NCI-H345 treated with DMSO at 0.1 percent for 48 hours (cell line): ENCODE data around the gene TVP23C.
"Not testable (repeated sequence)": the region's sequence is repeated elsewhere in the genome, so short reads cannot be mapped to it uniquely, and the experiment has no call there.

Experiments
- DNase-seq: peaks from one replicate; lab custom pipeline; 2025; ENCODE audit not compliant: unreplicated experiment; lab: John Stamatoyannopoulos, UW

The TVP23C gene

DNA sequence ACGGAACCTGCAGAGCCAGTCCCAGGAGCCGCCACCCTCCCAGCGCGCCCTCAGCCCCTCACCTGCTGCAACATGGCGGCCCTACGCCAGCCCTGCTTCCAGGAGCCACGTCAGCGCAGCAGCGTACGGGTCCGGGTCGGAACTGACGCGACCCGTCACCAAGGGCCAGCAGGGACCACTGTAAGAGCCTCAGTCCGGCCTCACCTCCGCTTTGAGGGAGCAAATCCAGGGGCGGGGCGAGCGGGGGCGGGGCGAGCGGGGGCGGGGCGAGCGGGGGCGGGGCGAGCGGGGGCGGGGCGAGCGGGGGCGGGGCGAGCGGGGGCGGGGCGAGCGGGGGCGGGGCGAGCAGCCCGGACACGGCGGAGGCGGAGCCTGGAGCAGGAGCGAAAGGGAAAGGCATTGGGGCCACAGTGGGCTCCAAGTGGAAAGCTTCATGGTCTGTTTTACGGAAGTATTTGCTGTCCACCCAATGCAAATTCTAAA, at the start of gene TVP23C:
TVP23C (minus strand) TSS at position 109 of the 483 bp plus-strand sequence; CDS start at position 74, 35 bp downstream.
- DNase-seq: peak; percentile 5

DNA sequence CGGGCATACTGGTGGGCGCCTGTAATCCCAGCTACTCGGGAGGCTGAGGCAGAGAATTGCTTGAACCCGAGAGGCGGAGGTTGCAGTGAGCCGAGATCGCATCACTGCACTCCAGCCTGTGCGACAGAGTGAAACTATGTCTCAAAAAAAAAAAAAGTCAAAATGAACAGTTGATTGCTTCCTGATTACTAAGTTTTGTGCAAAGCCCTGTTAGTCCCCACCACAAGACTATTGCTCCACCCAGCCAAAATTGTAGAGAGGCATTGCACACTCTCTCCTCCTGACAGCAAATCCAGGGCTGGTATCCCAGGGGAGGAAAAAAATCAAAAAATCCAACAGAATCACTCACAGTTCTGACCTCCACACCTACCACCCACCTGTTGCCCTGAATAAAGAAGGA, 29.7 kb upstream of the TVP23C start:
- not testable (repeated sequence) for DNase-seq

DNA sequence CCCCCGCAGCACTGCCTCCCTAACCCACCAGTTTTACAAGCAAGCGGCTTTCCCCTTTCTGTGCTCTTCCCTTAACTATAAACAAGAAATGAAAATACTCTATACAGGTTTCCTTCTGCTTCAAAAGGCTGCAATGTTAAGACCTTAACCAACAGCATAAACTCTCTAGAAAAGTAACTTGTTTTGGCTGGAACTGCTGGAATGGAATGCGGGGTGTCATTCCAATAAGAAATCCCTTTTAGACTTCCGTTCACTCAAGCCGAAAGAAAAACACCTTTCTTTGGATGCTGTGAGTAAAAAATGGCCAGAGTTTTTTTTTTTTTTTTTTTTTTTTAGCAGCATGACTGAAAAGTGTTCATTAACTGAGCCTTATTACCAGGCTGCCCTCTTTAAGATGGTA, 28.7 kb upstream of the TVP23C start:
- DNase-seq: not testable (repeated sequence)

DNA sequence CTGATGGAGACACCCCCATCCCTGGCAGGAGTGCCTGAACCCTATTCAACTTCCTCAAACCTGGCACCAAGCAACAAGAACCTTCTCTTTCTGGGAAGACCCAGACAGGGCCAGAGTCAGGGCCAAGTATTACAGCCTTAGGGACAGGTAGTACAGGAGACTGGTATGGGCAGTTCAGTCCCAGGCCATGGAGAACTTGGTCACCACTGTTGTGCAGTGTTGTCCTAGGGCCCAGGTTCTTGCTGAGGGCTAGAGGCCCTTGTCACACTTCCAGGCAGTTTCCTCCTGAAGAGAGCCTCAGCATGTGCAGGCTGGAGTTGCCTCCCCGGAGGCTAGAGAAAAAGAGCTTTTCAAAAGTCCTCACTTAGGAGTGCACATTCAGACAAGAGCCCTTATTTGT, 27.6 kb upstream of the TVP23C start:
- DNase-seq: not testable (repeated sequence)

DNA sequence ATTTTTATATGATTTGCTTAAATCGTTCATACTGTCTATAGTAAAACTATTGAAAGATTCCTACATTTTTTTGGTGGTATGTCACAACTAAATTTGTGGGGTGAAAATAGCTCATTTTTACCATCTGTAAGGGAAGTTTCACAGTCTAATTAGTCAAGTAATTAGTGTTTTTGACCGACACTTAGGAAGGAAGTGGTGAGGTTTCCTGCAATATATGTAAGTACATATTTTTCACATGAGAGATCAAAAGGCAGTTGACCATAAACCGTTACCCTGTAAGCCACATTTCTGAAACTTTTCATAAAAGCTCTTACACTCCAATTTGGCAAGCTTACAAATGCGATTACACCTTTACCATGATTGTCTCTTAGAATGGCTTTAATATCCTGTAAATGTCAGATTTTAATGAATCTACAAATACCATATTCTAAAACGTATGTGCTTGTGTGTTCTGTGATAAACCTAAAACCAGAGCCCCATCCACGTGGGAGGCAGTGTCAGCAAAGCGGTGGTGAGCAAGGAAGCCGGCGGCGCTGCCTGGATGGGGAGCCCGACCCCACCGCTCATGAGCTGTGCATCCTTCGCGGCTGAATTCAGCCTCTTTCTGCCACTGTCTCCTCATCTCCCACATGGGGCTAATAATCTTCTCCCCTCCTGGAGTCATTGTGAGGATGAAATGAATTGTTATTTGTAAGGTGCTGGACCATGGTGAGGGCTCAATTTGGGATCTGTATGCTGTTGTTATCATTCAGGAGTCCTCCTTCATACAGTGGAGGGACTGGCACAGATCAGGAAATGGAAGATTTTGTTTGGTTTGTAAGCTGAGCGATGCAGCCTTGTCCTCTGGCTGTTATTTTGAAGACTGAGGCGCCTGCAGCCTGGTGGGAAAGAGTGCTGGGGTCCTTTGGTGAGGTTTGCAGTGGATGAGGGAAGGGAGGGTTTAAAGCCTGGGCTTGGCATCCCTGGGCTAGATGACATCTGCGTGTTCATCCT, 26.6 kb upstream of the TVP23C start:
- not testable (repeated sequence) for DNase-seq

DNA sequence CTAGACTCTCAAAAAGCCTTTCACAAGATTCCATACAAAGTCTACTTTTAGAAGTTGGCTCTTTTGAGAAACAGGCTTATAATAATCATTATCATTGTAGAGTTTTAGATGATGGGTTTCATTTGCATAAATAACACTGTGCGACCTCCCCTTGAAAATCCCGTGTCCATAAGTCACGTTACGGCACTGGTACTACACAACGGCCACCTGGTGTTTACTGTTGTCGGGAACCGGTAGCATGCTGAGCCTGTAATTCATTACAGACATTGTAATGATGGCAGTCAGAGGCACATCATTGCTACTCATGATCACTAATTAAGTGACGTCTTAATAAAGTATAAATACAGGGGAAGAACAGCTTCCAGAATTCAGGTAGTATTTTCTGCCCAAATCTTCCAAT, 24.7 kb upstream of the TVP23C start:
- DNase-seq: peak; percentile 6

DNA sequence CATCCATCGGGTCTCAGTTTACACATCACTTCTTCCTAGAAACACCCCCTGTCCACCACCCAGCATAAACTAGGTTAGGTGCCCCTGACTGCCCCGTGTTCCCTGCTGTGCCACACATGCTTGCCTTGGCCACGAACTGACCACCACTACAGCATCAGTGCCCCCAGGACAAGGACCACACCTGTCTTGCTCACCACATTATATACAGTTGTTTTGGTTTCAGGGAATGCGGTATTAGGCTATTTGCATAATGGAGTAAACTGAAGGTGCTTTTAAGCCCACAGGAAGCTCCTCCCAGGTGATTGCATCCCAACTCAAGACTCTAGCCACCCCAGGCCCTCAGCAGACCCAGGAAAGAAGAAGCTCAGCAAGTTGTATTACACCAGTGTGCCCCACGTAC, 20.0 kb upstream of the TVP23C start:
- DNase-seq: not testable (repeated sequence)

DNA sequence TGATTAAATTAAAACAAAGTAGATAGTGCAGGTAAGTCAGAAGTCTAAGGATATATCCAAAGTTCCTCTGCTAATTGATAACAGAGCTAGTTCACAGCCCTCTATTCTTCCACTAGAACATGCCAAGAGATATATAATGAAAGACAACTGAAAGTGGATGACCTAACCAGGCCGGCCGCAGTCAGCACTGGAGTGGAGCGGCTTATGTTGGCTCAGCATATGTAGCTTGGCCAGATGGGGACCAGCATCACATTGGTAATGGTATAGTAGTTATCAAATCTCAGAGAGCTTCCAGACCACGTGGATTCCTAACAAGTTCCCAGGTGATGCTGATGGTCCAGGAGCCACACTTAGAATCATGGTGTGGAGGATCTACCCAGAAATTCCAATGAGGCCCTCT, 18.2 kb upstream of the TVP23C start:
- not testable (repeated sequence) for DNase-seq

DNA sequence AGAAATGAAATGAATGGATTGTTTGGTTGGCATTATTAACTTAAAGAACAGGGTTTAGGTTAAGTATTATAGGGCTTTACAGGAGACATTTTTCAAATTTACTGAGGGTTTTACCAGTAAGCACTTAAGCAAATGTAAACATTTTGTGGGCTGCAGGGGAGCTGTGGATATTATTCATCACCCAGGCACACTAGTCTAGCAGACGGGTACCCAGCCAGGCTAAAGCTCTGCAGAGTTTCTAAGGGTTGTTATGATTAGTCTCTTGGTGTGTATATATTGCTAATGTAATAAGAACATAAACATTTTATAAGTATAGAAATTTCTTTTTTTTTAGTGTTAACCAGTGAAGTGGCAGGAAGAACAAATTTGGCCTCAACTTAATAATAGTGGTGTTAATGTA, 13.6 kb upstream of the TVP23C start:
- not testable (repeated sequence) for DNase-seq

DNA sequence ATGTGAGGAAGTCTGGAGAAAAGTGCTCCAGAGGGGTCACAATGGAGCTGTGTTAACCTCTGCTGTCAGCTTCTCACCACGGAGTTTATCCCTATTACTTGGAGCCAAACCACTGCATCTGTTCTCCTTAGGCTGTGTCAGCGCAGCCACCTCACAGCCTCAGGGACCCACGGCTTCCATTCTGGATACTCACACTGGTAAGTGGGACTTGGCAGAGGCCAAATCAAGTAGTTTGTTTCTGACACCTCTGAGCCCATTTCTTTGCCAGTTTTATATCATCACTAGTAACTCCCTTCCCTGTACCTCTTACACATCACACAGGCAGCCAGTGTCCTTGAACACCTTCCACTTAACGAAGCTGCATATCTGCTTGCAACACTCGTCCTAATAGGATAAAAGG, 11.4 kb upstream of the TVP23C start:
- not testable (repeated sequence) for DNase-seq

DNA sequence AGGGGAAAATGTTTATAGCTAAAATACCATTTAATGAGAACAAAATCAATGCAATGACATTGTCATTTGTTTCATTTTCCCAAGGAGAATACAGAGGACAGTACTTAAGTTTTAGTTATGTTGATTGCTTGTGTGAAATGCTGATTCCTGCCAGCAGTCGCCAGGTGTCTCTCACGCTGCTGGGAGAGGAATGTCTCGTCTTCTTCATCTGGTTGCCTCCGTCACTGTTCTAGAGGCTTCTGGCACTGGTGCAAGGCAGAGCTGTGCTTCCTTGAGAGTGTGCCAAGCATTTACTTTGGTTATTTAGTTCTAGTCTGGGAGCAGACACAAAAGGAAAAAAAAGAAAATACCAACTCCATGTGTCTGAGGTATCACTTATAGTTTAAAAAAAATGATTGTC, 10.6 kb upstream of the TVP23C start:
- not testable (repeated sequence) for DNase-seq

DNA sequence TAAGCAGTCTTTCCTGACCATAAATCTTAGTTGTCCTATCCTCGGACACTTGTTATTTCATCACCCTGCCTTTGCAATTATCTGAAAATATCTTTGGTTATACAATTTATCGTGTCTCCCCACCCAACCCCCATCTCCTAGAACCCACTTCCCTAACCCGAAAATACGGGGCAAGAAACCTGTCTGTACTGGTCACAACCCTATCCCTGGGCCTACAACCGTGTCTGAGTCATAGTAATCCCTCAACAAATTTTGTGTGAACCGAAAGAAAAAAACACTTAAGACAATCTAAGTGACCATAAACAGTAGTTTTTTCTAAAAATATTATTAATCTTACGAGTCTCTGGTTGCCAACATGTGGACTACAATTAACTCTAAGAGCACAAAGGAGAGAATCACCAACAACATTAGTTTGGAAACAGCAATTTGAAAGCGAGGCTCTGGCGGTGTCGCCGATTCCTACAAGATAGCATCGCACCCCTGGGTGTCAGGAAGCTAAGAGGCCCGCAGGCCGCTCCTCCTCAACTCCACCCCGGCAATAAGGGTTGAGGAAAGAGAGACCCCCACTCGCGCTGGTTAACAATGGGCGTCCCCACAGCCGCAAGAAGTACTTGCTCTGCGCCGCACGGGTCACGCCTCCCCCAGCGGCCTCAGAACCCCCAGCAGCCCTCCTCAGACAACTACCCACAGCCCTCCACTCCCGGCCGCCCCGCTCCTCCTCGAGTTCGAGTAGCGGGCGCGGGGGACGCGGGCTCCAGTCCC, 489 bp downstream of the TVP23C start:
- DNase-seq: not testable (repeated sequence)

DNA sequence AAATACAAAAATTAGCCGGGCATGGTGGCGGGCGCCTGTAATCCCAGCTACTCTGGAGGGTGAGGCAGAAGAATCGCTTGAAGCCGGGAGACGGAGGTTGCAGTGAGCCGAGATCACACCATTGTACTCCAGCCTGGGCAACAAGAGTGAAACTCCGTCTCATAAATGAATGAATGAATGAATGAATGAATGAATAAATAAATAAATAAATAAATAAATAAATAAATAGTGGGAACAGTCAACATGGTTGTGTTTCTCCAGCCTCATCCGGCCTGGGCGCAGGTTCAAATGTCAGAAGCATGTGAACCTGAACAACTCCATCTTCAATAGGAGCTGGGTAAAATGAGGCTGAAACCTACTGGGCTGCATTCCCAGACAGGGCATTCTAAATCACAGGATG, 1.8 kb downstream of the TVP23C start:
- DNase-seq: not testable (repeated sequence)

DNA sequence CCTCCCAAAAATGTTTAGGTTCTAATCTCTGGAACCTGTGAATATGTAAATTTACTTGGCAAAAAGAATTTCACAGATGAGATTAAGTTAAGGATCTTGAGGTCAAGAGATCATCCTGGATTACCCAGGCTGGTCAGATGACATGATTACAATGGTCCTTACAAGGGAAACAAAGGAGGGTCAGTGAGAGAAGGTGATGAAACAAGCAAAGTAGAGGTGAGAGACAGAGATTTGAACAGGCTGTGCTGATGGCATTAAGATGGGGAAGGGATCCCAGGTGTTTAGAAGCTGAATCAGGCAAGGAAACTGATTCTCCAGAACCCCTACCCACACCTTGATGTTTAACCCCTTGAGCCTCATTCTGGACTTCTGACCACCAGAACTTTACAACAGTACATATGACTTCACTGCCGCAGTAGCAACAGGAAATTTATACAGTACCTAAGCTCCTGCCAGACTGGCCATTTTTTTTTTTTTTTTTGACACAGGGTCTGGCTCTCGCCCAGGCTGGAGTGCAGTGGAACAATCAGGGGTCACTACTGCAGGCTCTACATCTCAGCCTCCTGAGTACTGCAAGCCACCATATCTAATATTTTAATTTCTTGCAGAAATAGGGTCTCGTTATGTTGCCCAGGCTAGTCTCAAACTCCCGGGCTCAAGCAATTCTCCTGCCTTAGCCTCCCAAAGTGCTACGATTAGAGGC, 4.7 kb downstream of the TVP23C start:
- not testable (repeated sequence) for DNase-seq

DNA sequence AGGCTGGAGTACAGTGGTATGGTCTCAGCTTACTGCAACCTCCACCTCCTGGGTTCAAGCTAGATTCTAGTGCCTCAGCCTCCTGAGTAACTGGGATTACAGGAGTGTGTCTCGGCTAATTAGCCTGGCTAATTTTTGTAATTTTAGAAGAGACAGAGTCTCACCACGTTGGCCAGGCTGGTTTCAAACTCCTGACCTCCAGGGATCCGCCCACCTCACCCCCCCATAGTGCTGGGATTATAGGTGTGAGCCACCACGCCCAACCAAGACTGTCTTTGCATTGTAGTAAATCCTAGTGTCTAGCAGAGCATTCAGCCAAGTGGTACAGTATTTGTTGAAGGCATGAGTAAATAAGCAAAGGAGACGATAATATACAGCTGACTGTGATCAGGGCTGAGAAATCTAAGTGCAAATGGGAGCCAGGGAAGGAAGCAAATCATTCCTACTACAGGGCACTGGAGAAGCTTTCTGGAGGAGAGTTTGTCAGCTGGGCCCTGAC, 5.9 kb downstream of the TVP23C start:
- not testable (repeated sequence) for DNase-seq

DNA sequence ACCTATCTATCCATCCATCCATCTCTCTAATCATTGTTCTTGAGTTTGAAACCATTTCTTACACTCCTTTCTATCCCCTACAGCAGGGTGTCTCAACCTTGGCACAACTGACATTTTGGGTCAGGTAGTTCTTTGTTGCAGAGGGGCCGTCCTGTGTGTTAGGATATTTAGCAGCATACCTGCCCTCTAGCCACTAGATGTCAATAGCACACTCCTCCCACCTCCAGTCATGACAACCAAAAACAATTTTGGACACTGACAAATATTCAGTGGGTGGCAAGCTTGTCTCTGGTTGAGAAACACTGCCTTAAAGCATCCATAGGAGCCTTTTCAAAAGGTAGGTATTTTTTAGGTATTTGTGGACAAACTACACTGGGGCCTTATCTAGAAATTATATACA, 10.4 kb downstream of the TVP23C start:
- not testable (repeated sequence) for DNase-seq

DNA sequence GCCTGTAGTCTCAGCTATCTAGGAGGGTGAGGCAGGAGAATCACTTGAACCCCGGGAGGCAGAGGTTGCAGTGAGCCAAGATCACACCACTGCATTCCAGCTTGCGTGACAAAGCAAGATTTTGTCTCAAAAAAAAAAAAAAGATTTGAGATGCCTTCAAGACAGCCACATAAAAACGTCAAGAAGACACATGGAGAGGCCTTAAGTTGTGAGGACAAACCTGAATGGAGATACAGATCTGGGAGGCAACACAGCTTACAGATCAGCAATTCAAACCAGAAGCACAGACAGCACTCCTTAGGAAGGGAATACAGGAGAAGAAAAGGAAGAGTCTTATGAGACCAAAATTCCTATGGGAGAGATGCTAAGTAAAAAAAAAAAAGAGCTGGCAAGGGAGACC, 13.7 kb downstream of the TVP23C start:
- not testable (repeated sequence) for DNase-seq

DNA sequence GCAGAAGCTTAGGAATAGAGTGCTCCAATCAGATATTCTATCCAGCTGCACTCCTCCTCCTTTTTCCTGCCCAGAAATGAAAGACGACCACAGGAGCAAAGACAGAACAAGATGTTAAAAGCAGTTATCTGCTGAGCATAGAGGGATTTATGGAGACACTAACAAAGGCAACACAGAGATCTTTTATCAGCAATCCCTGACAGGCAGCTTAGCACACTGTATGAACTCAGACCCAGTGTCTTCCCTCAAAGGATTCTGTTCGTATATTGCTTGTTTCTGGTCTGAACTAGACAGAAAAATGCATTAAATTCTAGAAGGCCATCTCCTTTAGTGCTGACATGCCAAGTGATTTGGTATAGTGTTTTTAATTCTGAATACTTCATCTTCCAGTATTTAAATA, 16.7 kb downstream of the TVP23C start:
- not testable (repeated sequence) for DNase-seq

DNA sequence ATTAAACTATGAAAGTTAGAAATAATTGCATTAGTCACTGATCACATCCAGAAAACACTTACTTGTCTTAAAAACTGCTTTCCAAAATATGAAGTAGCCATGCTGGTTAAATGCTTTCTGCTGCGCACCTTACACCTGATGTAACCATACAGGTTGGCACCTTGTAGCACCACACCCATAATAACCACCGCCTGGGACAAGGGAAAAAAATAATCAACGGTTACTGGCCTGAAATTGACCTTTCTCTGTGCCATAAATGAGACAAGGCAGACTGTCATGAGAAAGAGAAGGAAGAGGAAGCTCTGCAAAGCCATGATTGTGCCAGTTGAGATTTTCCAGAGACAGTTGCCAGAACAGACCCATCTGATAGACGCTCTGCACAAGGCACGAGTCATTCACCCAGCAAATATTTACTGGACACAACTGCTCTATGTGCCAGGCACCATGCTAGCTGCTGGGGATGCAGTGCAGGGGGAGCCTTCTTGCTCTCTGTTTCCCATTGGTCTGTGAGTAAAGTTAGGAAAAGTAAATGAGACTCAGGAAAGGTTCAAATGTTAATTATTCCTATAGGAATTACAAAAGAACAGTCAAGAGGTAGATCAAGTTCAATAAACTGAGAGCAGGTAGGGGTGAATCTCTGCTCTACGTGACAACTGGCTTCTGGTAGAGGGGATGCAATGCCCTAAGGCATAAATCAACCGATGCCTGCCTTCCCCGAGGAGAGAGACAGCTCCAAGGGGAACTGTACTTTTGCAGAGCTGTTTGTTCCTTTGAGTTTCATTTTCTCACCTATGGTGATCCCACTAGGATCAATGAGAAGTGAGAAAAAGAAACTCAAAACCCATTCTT, 22.7 kb downstream of the TVP23C start:
- DNase-seq: not testable (repeated sequence)

DNA sequence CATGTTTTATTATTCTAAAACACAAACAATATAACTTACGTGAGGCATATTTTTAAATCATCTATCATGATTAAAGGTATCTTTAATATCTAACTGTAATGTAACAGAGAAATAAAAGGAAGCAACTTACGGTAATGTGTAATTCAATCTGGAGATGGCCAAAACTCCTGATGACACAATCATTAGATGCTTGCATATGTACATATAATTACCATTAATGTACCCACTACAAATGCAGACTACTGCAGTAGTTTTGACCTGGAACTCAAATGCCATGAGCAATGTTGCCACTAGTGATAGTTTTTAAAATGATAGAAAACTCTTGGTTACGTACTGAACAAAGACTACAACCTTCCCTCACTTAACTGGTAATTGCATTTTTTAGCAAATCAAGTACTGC, 30.2 kb downstream of the TVP23C start:
- DNase-seq: not testable (repeated sequence)
